ENCODE measurements around the gene IFT88.

DNA sequence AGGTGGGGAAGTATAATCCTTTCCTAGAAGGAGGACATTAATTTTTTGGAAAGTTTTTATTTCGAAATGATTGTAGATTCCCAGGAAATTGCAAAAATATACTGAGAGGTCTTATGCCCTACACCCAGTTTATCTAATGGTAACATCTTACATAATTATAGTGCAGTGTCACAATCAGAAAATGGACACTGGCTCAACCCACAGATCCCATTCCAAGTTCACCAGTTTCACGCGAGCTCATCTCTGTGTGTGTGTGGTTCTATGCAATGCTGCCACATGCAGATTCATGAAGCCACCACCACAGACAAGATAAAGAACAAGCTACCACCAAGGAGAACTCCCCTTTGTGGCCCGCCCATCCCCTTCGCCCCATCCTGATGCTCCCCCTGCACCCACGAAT is 160.9 kb downstream of the IFT88 start:
- TF ChIP-seq, protein P1, sequence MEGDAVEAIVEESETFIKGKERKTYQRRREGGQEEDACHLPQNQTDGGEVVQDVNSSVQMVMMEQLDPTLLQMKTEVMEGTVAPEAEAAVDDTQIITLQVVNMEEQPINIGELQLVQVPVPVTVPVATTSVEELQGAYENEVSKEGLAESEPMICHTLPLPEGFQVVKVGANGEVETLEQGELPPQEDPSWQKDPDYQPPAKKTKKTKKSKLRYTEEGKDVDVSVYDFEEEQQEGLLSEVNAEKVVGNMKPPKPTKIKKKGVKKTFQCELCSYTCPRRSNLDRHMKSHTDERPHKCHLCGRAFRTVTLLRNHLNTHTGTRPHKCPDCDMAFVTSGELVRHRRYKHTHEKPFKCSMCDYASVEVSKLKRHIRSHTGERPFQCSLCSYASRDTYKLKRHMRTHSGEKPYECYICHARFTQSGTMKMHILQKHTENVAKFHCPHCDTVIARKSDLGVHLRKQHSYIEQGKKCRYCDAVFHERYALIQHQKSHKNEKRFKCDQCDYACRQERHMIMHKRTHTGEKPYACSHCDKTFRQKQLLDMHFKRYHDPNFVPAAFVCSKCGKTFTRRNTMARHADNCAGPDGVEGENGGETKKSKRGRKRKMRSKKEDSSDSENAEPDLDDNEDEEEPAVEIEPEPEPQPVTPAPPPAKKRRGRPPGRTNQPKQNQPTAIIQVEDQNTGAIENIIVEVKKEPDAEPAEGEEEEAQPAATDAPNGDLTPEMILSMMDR (IDR thresholded peaks at IDR 0.05; ENCODE audit: low read length), result no peak
- TF ChIP-seq EZH2 (optimal IDR thresholded peaks at IDR 0.05; ENCODE audit: low read depth, low read length) (no peak), EZH2phosphoT487 (IDR thresholded peaks at IDR 0.05; ENCODE audit: low read length) (no peak)

All from MM.1S (cell line).